Activated CD8-positive, alpha-beta memory T cell treated with anti-CD3 and anti-CD28 coated beads, Interleukin-2, amount 50 U/mL, for 24 hours (primary cell): Measurements from ENCODE around the gene RTKN.

Source experiments
- DNase-seq: peaks from one replicate; pipeline ENCODE4 v3.0.0-alpha.2; 2020; ENCODE audit errors: extremely low read depth

The RTKN gene

DNA sequence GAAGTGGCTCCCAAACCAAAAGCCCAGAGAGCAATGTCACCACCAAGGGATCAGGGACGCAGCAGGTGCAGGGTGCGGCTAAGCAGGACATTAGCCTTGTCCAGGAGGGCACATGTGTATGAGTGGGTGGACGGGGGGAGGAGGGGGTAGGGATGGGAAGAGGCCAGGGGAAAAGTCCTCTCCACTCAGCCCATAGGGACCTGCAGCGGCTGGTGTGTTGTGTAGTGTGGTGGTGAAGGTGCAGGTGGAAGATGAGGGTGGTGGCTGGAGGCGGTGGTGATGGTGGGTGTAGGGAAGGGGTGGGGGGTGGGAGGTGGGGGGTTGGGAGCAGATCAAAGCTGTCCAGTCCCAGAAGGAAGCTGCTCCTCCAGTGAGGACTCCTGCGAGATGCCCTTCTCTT lies 24.0 kb downstream of the RTKN start:
- DNase-seq, result no peak

GRCh38 chr2:74417197-74417596 lies 24.5 kb downstream of the RTKN start:
- no peak for DNase-seq

DNA sequence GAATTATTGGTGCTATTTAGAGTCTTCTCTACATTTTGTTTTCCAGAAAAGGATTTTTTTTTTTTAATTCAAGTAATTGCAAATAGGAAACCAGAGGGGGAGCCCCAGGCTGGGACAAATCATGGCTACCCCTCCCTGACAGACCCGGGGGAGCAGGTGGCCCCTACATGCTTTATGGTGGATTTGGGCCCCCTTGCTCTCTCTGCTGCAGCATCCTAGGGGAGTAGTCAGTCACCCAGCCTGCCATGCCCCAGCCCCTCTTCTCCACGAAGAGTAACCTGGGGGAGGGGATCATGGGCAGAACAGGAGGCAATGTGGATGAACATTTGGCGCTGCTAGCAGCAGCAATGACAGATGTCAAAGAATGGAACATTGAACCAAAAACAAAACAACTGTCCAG lies 25.0 kb downstream of the RTKN start:
- DNase-seq, result no peak

- DNase-seq, result no peak
Observed at GRCh38 chr2:74415762-74416395, 25.9 kb downstream of the RTKN start.

DNA sequence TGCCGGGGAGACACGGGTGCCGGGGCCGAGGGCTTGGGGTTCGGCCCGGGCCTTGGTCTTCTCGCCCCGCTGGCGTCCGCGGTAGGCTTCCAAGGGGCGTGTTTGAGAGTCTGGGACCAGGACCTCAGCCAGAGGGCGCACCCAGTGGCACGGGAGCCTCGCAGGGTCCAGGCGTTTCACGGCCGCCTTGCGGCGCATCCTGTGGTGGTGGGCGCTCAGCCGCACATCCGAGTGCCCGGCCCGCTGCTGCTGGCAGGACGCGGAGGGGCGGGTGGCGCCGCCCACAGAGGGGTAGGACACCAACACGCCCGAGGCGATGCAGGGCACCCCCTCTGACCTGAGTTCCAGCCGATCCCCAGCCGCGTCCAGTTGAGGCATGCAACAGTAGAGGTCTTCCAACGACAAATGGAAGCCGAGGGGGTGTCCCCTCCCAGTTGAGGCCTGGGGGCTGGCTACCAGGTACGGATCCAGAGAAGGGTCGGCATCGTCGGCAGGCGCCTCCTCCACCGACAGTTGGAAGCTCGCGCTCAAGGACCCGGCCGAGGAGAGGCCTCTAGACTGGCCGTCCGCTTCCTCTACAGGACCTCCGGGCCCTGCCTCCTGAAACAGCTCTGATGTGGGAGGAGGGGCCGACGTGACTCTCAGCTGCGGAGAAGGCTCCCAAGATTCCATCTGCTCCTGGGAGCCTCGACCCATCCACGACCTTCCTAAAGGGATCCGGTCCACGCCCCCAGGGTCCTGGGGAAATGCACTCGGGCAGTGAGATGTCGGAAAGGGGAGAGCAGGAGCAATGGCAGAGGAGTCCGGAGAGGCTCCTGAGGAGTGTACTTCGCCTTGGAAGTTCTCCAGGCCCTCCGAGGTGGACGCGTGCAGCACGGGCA lies 26.6 kb downstream of the RTKN start:
- no peak for DNase-seq

- no peak for DNase-seq
Observed at GRCh38 chr2:74414441-74414840, 27.3 kb downstream of the RTKN start.

DNA sequence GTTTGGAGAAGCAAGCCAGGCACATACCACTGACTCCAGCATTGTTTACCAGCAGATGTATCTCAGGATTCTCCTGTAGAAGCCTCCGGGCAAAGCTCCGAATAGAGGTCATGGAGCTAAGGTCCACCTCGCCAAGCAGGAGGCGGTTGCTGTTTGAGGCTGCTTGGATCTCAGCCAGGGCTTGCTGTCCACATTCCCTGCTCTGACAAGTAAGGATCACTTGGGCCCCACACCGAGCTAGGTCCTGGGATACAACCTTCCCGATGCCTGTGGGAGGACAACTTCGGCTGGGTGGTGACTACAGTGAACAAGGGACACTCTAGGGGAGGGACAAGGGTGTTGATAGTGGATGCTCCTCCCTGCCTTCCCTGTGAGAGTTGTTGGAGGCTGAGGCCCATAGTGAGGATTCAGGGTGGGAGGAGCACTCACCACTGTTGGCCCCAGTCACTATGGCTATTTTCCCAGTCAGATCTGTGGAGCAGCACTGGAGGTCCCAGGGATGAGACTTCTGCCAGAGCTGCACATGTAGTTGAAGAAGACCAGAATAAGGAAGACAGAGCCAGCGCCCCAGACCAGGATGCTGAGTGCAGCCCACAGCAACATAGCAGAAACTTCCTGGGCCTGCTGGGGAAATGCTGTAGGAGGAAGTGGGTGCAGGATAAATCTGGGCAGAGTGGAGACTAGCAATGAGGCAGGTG lies 28.6 kb downstream of the RTKN start:
- DNase-seq, result no peak

DNA sequence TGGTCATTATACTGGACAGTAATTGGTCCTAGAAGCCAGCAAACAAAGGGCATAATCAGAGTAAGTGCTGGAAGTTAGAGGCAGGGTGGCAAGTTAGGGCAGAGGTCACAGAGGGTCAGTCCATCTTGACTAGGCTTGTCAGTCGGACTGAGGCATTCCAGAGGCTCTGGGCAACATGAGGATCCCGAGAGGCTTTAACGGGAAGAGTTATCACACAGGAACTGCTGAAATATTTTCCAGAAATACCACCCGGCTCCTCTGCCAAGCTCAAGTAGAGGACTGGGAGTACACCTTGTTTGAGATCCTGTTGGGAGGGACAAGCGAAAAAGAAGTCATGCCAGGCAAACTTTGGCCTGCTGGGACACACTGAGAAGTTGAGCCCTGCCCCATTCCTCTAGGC lies 34.1 kb downstream of the RTKN start:
- DNase-seq, result no peak

- DNase-seq, result no peak
Observed at GRCh38 chr2:74406035-74406434, 35.7 kb downstream of the RTKN start.

DNA sequence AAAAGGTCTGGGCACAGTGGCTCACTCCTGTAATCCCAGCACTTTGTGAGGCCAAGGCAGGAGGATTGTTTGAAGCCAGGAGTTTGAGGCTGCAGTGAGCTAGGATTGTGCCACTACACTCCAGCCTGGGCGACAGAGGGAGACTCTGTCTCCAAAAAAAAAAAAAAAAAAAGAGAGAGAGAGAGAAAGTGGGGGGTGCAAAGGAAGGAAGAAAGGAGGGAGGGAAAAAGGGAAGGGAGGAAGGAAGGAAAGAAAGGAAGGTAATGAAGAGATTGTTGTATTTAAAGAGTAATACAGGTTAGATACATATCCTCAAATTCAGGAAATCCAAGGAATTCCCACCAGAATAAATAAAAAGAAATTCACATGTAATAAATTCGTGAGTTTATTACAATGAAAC lies 39.8 kb downstream of the RTKN start:
- no peak for DNase-seq

GRCh38 chr2:74399785-74400184 lies 42.0 kb downstream of the RTKN start:
- no peak for DNase-seq

- DNase-seq, result no peak
Observed at GRCh38 chr2:74396149-74396548, 45.6 kb downstream of the RTKN start.

DNA sequence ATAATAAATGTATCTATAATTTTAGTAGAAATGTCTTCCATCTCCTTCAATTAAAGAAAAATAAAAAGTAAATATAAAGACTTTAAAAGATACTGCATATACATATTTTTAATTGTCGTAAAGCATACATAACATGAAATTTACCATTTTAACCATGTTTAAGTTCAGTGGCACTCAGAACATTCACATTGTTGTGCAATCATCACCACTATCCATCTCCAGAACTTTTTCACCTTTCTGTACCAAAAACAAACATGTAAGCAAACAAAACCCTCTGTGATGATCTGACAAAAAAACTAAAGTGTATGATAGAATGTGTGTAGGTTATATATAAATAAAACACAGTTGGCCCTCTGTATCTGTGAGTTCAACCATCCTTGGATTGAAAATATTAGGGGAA lies 48.2 kb downstream of the RTKN start:
- DNase-seq, result no peak

DNA sequence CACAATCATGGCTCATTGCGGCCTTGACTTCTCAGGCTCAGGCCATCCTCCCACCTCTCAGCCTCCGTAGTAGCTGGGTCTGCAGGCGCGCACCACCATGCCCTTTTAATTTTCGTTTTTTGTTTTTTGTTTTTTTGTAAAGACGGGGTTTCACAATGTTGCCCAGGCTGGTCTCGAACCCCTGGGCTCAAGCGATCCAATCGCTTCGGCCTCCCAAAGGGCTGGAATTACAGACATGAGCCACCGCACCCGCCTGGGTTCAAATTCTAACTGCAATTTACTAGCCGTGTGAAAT lies 49.3 kb downstream of the RTKN start:
- no peak for DNase-seq

- peak; percentile 82 for DNase-seq
Observed at GRCh38 chr2:74391580-74392448, 49.9 kb downstream of the RTKN start.

DNA sequence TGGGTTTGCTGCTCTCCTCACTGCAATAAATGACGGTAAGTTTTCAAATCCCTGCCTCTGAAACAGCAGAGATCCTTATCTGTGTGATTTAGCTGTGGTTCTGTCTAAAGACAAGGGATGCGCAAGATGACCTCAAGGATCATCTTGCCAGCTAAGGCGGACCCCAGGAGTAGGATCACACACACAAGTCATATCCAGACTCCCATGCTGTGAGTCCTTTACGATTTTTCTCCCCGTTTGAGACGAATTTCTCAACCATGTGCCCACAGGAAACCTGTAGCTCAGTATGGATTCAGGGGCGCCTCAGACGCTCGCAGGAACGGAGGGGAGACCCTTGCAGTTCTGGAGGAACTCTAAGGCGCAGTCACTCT lies 50.5 kb downstream of the RTKN start:
- no peak for DNase-seq

DNA sequence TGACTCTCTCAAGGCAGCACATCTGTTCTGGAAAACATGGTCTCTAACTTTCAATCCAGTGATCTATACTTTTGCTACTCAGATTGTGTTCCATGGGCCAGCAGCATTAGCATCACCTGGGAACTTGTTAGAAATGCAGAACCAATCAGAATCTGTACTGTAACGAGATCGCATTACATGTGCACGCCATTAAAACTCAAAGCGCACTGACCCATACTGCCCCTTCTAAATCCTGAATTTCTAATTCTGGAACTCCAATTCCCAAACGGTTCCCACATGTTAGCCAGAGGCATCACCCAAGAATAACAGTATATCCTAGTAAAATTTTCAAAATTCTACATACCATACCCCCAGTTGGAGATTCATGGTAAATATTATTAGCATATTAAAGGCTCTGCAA lies 51.1 kb downstream of the RTKN start:
- DNase-seq, result no peak

- no peak for DNase-seq
Observed at GRCh38 chr2:74387346-74387745, 54.4 kb downstream of the RTKN start.

DNA sequence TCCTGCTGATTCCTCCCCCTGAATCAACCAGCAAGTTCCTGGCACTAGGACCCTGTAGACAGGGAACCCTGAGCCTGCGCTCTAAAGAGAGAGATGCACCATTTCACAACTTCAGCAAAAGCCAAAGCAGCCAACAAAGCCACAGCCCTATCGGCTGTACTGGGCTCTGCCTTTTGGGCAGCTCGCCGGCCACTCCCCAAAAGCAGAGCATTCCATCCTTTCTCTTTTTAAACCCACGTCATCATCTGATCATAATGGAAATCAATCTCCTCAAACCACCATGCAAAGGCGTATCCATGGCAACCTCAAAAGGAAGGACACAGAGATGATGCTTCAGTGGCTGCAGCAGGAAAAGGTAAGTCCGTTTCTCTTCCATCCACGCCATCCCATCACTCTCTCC lies 56.3 kb downstream of the RTKN start:
- no peak for DNase-seq

DNA sequence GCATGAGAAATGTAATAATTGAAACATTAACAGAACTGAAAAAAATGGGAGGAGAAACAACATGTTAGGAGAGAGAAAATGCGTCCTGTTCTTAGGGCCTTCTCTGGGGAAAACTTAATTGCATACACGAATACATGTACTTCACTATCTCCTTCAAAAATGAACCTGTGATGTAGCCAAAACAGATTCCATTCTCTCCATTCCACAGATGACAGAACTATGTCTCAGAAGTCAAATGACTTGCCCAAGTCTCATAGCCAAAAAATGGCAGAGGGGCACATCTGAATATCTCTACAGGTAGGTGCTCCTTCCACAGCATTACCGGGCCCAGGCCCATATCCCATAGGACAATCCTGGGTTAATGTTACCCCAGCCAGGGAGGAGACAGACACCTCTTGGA lies 57.7 kb downstream of the RTKN start:
- no peak for DNase-seq

GRCh38 chr2:74383254-74383653 lies 58.5 kb downstream of the RTKN start:
- DNase-seq, result no peak

DNA sequence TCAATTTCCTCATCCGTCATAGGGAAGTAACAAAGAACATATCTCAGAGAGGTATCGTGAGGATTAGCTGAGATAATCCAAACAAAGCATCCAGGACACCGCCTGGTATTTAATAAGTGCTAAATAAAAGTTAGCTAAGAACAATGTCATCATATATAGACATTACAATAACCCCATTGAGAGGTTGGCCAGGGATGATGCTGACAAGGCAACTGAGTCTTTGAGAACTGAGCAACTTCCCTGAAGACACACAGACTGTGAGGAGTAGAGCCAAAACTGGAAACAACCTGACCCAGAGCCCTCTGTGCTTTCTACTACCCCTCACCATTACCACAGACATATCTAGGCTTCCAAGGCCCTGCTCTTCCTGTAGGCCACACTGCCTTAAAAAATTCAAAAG lies 60.0 kb downstream of the RTKN start:
- no peak for DNase-seq
